PC-9 (cell line): ENCODE data around the gene RXFP1.

Source experiments
- EZH2 ChIP-seq: fragments of 200-600 bp; sonication (generic); IDR thresholded peaks from 2 replicates; pipeline ENCODE4 v1.8.0; 2017; ENCODE audit warnings: antibody characterized with exemption, low read depth
- TF ChIP-seq, protein P1 (sequence below): fragments of 200-600 bp; sonication (generic); conservative IDR thresholded peaks from 2 replicates; pipeline ENCODE4 v1.6.1; 2017; ENCODE audit warnings: mixed run types, antibody characterized with exemption, mild to moderate bottlenecking, moderate library complexity

GRCh38 chr4:158610790-158611189 lies 89.1 kb downstream of the RXFP1 start:
- TF ChIP-seq, protein P1, sequence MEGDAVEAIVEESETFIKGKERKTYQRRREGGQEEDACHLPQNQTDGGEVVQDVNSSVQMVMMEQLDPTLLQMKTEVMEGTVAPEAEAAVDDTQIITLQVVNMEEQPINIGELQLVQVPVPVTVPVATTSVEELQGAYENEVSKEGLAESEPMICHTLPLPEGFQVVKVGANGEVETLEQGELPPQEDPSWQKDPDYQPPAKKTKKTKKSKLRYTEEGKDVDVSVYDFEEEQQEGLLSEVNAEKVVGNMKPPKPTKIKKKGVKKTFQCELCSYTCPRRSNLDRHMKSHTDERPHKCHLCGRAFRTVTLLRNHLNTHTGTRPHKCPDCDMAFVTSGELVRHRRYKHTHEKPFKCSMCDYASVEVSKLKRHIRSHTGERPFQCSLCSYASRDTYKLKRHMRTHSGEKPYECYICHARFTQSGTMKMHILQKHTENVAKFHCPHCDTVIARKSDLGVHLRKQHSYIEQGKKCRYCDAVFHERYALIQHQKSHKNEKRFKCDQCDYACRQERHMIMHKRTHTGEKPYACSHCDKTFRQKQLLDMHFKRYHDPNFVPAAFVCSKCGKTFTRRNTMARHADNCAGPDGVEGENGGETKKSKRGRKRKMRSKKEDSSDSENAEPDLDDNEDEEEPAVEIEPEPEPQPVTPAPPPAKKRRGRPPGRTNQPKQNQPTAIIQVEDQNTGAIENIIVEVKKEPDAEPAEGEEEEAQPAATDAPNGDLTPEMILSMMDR, result no peak
- TF ChIP-seq EZH2, result no peak
